ENCODE data around the gene ZNF618.

The ZNF618 gene

DNA sequence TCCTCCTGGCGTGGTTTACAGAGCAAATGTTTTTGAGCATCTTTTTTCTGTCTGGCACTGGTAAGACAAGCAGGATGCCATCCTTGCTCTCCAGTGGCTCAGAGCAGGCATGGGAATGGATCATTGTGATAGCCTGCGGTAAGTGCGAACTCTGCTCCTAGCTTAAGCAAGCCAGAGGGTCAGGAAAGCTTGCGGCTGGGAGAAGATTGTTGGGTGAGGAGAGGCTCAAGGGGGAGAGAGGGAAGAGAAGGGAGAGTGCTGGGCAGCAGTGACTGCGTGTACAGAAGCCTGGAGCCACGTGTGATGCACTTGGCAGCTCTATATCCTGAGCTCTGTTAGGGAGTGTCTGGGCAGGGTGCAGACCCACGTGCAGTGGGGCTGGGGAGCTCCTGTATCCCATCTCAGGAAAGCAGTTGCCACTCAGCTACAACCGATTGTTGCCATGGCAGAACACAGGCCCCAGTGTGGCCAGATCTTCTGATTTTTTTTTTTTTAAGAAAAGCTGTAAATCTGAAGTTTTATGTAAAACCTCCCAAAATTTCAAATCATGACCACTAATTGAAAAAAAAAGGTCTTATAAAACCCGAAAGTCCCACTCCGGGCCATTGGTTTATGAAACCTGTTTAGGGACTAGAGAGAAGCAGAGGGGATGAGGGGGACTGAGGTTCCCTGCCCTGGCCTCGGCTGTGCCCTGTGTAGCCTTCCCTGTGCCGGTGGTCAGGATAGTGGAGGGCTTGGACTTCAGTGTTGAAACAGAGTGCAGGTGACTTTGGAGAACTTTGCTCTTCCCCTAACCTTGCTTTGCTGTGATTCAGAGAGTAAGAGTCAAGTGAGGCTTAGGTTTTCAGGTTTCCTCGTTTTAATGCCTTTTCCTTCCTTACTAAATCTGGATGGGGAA lies 67.3 kb downstream of the ZNF618 start:
- Histone ChIP-seq H3K27ac (ENCODE audit: low read depth, low read length) (no peak overlapping the region), H3K4me3 (ENCODE audit: low read length) (no peak overlapping the region), H3K9me3 (ENCODE audit: control insufficient read depth, insufficient read depth, low read length) (no peaks in the 10 kb centered on the region), H3K36me3 (ENCODE audit: control insufficient read depth, low read length) (no peaks in the 10 kb centered on the region), H3K9me2 (replicated peaks; ENCODE audit: control insufficient read depth, low read length) (no peaks in the 10 kb centered on the region), H3K27me3 (ENCODE audit: control insufficient read depth, low read length) (no peaks in the 10 kb centered on the region), H3K79me2 (ENCODE audit: control insufficient read depth, low read length) (no peaks in the 10 kb centered on the region), H4K20me1 (ENCODE audit: control insufficient read depth, insufficient read depth, low read depth, low read length) (no peaks in the 10 kb centered on the region), H3F3A (ENCODE audit: control insufficient read depth, insufficient read depth) (no peaks in the 10 kb centered on the region), H3K4me2 (ENCODE audit: low read length) (no peak overlapping the region), H3K4me1 (ENCODE audit: control insufficient read depth, low read length) (no peaks in the 10 kb centered on the region)
- TF ChIP-seq, protein P1, sequence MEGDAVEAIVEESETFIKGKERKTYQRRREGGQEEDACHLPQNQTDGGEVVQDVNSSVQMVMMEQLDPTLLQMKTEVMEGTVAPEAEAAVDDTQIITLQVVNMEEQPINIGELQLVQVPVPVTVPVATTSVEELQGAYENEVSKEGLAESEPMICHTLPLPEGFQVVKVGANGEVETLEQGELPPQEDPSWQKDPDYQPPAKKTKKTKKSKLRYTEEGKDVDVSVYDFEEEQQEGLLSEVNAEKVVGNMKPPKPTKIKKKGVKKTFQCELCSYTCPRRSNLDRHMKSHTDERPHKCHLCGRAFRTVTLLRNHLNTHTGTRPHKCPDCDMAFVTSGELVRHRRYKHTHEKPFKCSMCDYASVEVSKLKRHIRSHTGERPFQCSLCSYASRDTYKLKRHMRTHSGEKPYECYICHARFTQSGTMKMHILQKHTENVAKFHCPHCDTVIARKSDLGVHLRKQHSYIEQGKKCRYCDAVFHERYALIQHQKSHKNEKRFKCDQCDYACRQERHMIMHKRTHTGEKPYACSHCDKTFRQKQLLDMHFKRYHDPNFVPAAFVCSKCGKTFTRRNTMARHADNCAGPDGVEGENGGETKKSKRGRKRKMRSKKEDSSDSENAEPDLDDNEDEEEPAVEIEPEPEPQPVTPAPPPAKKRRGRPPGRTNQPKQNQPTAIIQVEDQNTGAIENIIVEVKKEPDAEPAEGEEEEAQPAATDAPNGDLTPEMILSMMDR (IDR thresholded peaks at IDR 0.05; ENCODE audit: low read depth, low read length, poor library complexity, severe bottlenecking) = no peak
- no peak for TF ChIP-seq EZH2phosphoT487 (IDR thresholded peaks at IDR 0.05; ENCODE audit: borderline replicate concordance, low read length)

DNA sequence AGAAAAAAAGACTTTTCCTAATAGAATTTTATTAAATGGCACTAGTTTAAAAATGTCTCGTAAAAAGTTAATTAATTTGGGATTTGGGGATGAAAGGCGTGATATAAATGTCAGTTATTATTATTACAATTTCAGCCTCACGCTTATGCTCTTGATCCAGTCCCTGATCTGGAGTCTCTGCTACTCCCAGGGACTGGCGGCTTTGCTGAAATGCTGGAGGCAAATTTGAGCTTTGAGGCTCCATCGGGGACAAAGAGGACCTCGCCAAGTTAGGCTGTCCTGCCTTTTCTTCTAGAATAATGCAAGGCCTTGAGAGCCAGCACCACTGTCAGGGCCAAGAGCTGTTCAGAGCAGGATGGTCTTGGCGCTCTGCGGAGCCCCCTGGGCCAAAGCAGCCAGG lies 69.7 kb downstream of the ZNF618 start:
- Histone ChIP-seq H3F3A (ENCODE audit: control insufficient read depth, insufficient read depth) (no peaks in the 10 kb centered on the region), H3K9me2 (replicated peaks; ENCODE audit: control insufficient read depth, low read length) (no peaks in the 10 kb centered on the region), H3K4me1 (ENCODE audit: control insufficient read depth, low read length) (no peaks in the 10 kb centered on the region), H3K27me3 (ENCODE audit: control insufficient read depth, low read length) (no peaks in the 10 kb centered on the region), H3K27ac (ENCODE audit: low read depth, low read length) (no peak overlapping the region), H3K4me2 (ENCODE audit: low read length) (no peak overlapping the region), H3K79me2 (ENCODE audit: control insufficient read depth, low read length) (no peaks in the 10 kb centered on the region), H4K20me1 (ENCODE audit: control insufficient read depth, insufficient read depth, low read depth, low read length) (no peaks in the 10 kb centered on the region), H3K36me3 (ENCODE audit: control insufficient read depth, low read length) (no peaks in the 10 kb centered on the region), H3K4me3 (ENCODE audit: low read length) (no peak overlapping the region), H3K9me3 (ENCODE audit: control insufficient read depth, insufficient read depth, low read length) (no peaks in the 10 kb centered on the region)
- TF ChIP-seq, protein P1 (IDR thresholded peaks at IDR 0.05; ENCODE audit: low read depth, low read length, poor library complexity, severe bottlenecking) = no peak
- TF ChIP-seq EZH2phosphoT487 (IDR thresholded peaks at IDR 0.05; ENCODE audit: borderline replicate concordance, low read length) = no peak

DNA sequence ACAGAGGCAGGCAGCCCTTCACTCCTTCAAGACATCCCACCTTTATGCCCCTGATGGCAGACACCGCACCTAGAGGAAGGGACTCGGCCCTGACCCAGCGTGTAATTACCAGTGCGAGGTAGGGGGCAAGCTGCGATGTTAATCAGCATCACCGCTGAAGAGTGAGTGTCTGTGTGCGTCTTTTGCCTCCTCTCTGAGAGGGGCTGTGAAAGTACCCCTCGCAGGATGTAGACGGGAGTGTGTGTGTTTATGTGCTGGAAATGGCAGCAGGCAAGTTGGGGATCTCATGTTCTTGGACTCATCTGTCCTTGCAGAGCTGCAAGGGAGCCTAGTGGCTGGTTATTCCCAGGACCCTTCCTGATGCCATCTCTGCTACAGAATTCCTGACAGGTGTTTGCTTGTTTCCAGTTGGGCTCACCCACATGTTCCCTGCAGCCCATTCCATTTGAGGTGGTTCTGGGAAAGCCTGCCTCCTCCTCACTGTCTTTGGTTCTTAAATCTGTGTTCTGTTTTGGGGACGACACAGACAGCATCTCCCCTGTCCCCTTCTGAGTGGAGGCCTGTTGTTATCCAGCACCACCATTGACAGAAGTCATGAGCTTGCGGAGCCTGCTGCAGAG lies 70.5 kb downstream of the ZNF618 start:
- Histone ChIP-seq H3F3A (ENCODE audit: control insufficient read depth, insufficient read depth) (no peaks in the 10 kb centered on the region), H3K27me3 (ENCODE audit: control insufficient read depth, low read length) (no peaks in the 10 kb centered on the region), H3K36me3 (ENCODE audit: control insufficient read depth, low read length) (no peaks in the 10 kb centered on the region), H3K9me2 (replicated peaks; ENCODE audit: control insufficient read depth, low read length) (no peaks in the 10 kb centered on the region), H3K9me3 (ENCODE audit: control insufficient read depth, insufficient read depth, low read length) (no peaks in the 10 kb centered on the region), H3K79me2 (ENCODE audit: control insufficient read depth, low read length) (no peaks in the 10 kb centered on the region), H3K4me3 (ENCODE audit: low read length) (no peak overlapping the region), H4K20me1 (ENCODE audit: control insufficient read depth, insufficient read depth, low read depth, low read length) (no peaks in the 10 kb centered on the region), H3K27ac (ENCODE audit: low read depth, low read length) (no peak overlapping the region), H3K4me2 (ENCODE audit: low read length) (no peak overlapping the region), H3K4me1 (ENCODE audit: control insufficient read depth, low read length) (no peaks in the 10 kb centered on the region)
- TF ChIP-seq, protein P1 (IDR thresholded peaks at IDR 0.05; ENCODE audit: low read depth, low read length, poor library complexity, severe bottlenecking) = no peak
- TF ChIP-seq EZH2phosphoT487 (IDR thresholded peaks at IDR 0.05; ENCODE audit: borderline replicate concordance, low read length) = no peak
